BLaER1 (cell line): ENCODE data around the gene COX7B2.
A peak's percentile ranks its signal among the peaks of the same experiment; 100 is the strongest.

ENCODE experiments used
- H3K27ac ChIP-seq: shearing (Covaris generic); formaldehyde crosslinking; 2 replicates; pipeline ENCODE4 v1.8.1; 2022
- H3K27me3 ChIP-seq: shearing (Covaris generic); formaldehyde crosslinking; 2 replicates; pipeline ENCODE4 v1.8.1; 2022
- H3K36me3 ChIP-seq: shearing (Covaris generic); formaldehyde crosslinking; 2 replicates; pipeline ENCODE4 v1.8.1; 2022
- H3K4me1 ChIP-seq: shearing (Covaris generic); formaldehyde crosslinking; 2 replicates; pipeline ENCODE4 v1.8.1; 2022
- H3K4me2 ChIP-seq: shearing (Covaris generic); formaldehyde crosslinking; 2 replicates; pipeline ENCODE4 v1.8.1; 2022
- H3K4me3 ChIP-seq: shearing (Covaris generic); formaldehyde crosslinking; 2 replicates; pipeline ENCODE4 v1.8.1; 2022
- H3K9ac ChIP-seq: shearing (Covaris generic); formaldehyde crosslinking; 2 replicates; pipeline ENCODE4 v1.8.1; 2022
- H3K9me3 ChIP-seq: shearing (Covaris generic); formaldehyde crosslinking; 2 replicates; pipeline ENCODE4 v1.8.1; 2022
- H4K20me1 ChIP-seq: shearing (Covaris generic); formaldehyde crosslinking; 2 replicates; pipeline ENCODE4 v1.8.1; 2022
- Cebpa-rat ChIP-seq: shearing (Covaris generic); IDR thresholded peaks from 2 replicates; pipeline ENCODE4 v1.8.1; 2022

Gene COX7B2

GRCh38 chr4:46894826-46895225, 14.2 kb downstream of the COX7B2 start:
- no peak overlapping the region for H3K4me3 ChIP-seq
- H3K36me3 ChIP-seq, result no peaks in the 10 kb centered on the region
- H3K27ac ChIP-seq, result no peak overlapping the region
- no peak overlapping the region for H3K9ac ChIP-seq
- H3K4me1 ChIP-seq, result no peaks in the 10 kb centered on the region
- H3K27me3 ChIP-seq, result no peaks in the 10 kb centered on the region
- peak; percentile 13; the same call in 1 of the 2 replicates for TF ChIP-seq Cebpa-rat
- 0 out of 2 replicates have a peak, but pooled peaks cover 4% of the 10 kb centered on the region for H3K9me3 ChIP-seq
- H3K4me2 ChIP-seq, result no peak overlapping the region
- H4K20me1 ChIP-seq, result no peaks in the 10 kb centered on the region

- Histone ChIP-seq H4K20me1 (no peaks in the 10 kb centered on the region), H3K4me1 (no peaks in the 10 kb centered on the region), H3K36me3 (no peaks in the 10 kb centered on the region), H3K27me3 (no peaks in the 10 kb centered on the region), H3K4me3 (no peak overlapping the region), H3K9me3 (0 out of 2 replicates have a peak, but pooled peaks cover 4% of the 10 kb centered on the region), H3K4me2 (no peak overlapping the region), H3K9ac (no peak overlapping the region), H3K27ac (no peak overlapping the region)
- no peak for TF ChIP-seq Cebpa-rat
Measured at GRCh38 chr4:46890056-46890455, 19.0 kb downstream of the COX7B2 start.

- no peak for TF ChIP-seq Cebpa-rat
- no peak overlapping the region for H3K4me2 ChIP-seq
- no peak overlapping the region for H3K9ac ChIP-seq
- H3K27me3 ChIP-seq, result no peaks in the 10 kb centered on the region
- H3K9me3 ChIP-seq, result 0 out of 2 replicates have a peak, but pooled peaks cover 4% of the 10 kb centered on the region
- no peaks in the 10 kb centered on the region for H4K20me1 ChIP-seq
- H3K27ac ChIP-seq, result no peak overlapping the region
- H3K4me3 ChIP-seq, result no peak overlapping the region
- H3K4me1 ChIP-seq, result no peaks in the 10 kb centered on the region
- H3K36me3 ChIP-seq, result no peaks in the 10 kb centered on the region
Measured at GRCh38 chr4:46889410-46889809, 19.6 kb downstream of the COX7B2 start.

GRCh38 chr4:46886711-46887110, 22.3 kb downstream of the COX7B2 start:
- H3K27me3 ChIP-seq, result no peaks in the 10 kb centered on the region
- no peaks in the 10 kb centered on the region for H3K9me3 ChIP-seq
- no peak overlapping the region for H3K9ac ChIP-seq
- TF ChIP-seq Cebpa-rat, result no peak
- H3K4me1 ChIP-seq, result no peaks in the 10 kb centered on the region
- no peak overlapping the region for H3K27ac ChIP-seq
- no peak overlapping the region for H3K4me3 ChIP-seq
- no peaks in the 10 kb centered on the region for H4K20me1 ChIP-seq
- H3K4me2 ChIP-seq, result no peak overlapping the region
- no peaks in the 10 kb centered on the region for H3K36me3 ChIP-seq

GRCh38 chr4:46878641-46879040, 30.4 kb downstream of the COX7B2 start:
- H3K9ac ChIP-seq, result no peak overlapping the region
- no peaks in the 10 kb centered on the region for H3K9me3 ChIP-seq
- H3K4me1 ChIP-seq, result no peaks in the 10 kb centered on the region
- H3K27ac ChIP-seq, result no peak overlapping the region
- no peaks in the 10 kb centered on the region for H4K20me1 ChIP-seq
- H3K27me3 ChIP-seq, result no peaks in the 10 kb centered on the region
- no peaks in the 10 kb centered on the region for H3K36me3 ChIP-seq
- TF ChIP-seq Cebpa-rat, result no peak
- H3K4me3 ChIP-seq, result no peak overlapping the region
- no peak overlapping the region for H3K4me2 ChIP-seq

GRCh38 chr4:46874811-46875210, 34.2 kb downstream of the COX7B2 start:
- no peaks in the 10 kb centered on the region for H4K20me1 ChIP-seq
- 0 out of 2 replicates have a peak, but pooled peaks cover 7% of the 10 kb centered on the region for H3K9me3 ChIP-seq
- H3K4me3 ChIP-seq, result no peak overlapping the region
- no peak overlapping the region for H3K9ac ChIP-seq
- TF ChIP-seq Cebpa-rat, result no peak
- no peaks in the 10 kb centered on the region for H3K27me3 ChIP-seq
- no peak overlapping the region for H3K27ac ChIP-seq
- H3K4me1 ChIP-seq, result no peaks in the 10 kb centered on the region
- H3K36me3 ChIP-seq, result no peaks in the 10 kb centered on the region
- H3K4me2 ChIP-seq, result no peak overlapping the region

GRCh38 chr4:46870411-46870810, 38.6 kb downstream of the COX7B2 start:
- H3K4me2 ChIP-seq, result no peak overlapping the region
- no peak for TF ChIP-seq Cebpa-rat
- H3K36me3 ChIP-seq, result no peaks in the 10 kb centered on the region
- H3K4me3 ChIP-seq, result no peak overlapping the region
- H3K27ac ChIP-seq, result no peak overlapping the region
- H3K9ac ChIP-seq, result no peak overlapping the region
- 0 out of 2 replicates have a peak, but pooled peaks cover 7% of the 10 kb centered on the region for H3K9me3 ChIP-seq
- H3K27me3 ChIP-seq, result no peaks in the 10 kb centered on the region
- H4K20me1 ChIP-seq, result no peaks in the 10 kb centered on the region
- H3K4me1 ChIP-seq, result no peaks in the 10 kb centered on the region

GRCh38 chr4:46856333-46856732, 52.7 kb downstream of the COX7B2 start:
- Histone ChIP-seq H3K27ac (no peak overlapping the region), H3K9me3 (no peaks in the 10 kb centered on the region), H3K4me3 (no peak overlapping the region), H3K4me2 (no peak overlapping the region), H3K36me3 (no peaks in the 10 kb centered on the region), H4K20me1 (no peaks in the 10 kb centered on the region), H3K9ac (no peak overlapping the region), H3K4me1 (no peaks in the 10 kb centered on the region), H3K27me3 (no peaks in the 10 kb centered on the region)
- TF ChIP-seq Cebpa-rat, result no peak

- H3K27me3 ChIP-seq, result no peaks in the 10 kb centered on the region
- H3K27ac ChIP-seq, result no peak overlapping the region
- H3K4me3 ChIP-seq, result no peak overlapping the region
- no peak for TF ChIP-seq Cebpa-rat
- H3K4me2 ChIP-seq, result no peak overlapping the region
- no peaks in the 10 kb centered on the region for H4K20me1 ChIP-seq
- no peaks in the 10 kb centered on the region for H3K9me3 ChIP-seq
- H3K9ac ChIP-seq, result no peak overlapping the region
- H3K4me1 ChIP-seq, result no peaks in the 10 kb centered on the region
- H3K36me3 ChIP-seq, result no peaks in the 10 kb centered on the region
Measured at GRCh38 chr4:46852800-46853199, 56.2 kb downstream of the COX7B2 start.

GRCh38 chr4:46850026-46850425, 59.0 kb downstream of the COX7B2 start:
- no peak overlapping the region for H3K27ac ChIP-seq
- H3K27me3 ChIP-seq, result no peaks in the 10 kb centered on the region
- H3K9me3 ChIP-seq, result no peaks in the 10 kb centered on the region
- no peaks in the 10 kb centered on the region for H4K20me1 ChIP-seq
- no peak overlapping the region for H3K4me2 ChIP-seq
- H3K4me1 ChIP-seq, result no peaks in the 10 kb centered on the region
- H3K4me3 ChIP-seq, result no peak overlapping the region
- no peak overlapping the region for H3K9ac ChIP-seq
- no peaks in the 10 kb centered on the region for H3K36me3 ChIP-seq
- TF ChIP-seq Cebpa-rat, result no peak

GRCh38 chr4:46844325-46844917, 64.6 kb downstream of the COX7B2 start:
- Histone ChIP-seq H3K27me3 (no peaks in the 10 kb centered on the region), H3K36me3 (no peaks in the 10 kb centered on the region), H4K20me1 (no peaks in the 10 kb centered on the region), H3K9me3 (no peaks in the 10 kb centered on the region), H3K27ac (no peak overlapping the region), H3K4me3 (no peak overlapping the region), H3K4me1 (peaks cover 9% of the 10 kb centered on the region), H3K4me2 (no peak overlapping the region), H3K9ac (no peak overlapping the region)
- no peak for TF ChIP-seq Cebpa-rat
